MM.1S (cell line): ENCODE results near the gene PAPOLB.

Source experiments
- DNase-seq: peaks from one replicate; pipeline ENCODE4 v3.0.0-alpha.2; 2015
- H2AFZ ChIP-seq: fragments of 300-600 bp; sonication (generic); 2 replicates; pipeline ENCODE4 v1.6.0; 2016; ENCODE audit warnings: antibody characterized with exemption, low read length
- H3F3A ChIP-seq: fragments of 300-600 bp; sonication (generic); 2 replicates; pipeline ENCODE4 v1.6.1; 2016; ENCODE audit warnings: mild to moderate bottlenecking, antibody characterized with exemption, low read length, moderate library complexity, mixed read lengths; ENCODE audit not compliant: insufficient read depth
- H3K27ac ChIP-seq: fragments of 300-600 bp; sonication (generic); 2 replicates; pipeline ENCODE4 v1.5.1; 2016; ENCODE audit warnings: mild to moderate bottlenecking, low read length
- H3K27me3 ChIP-seq: fragments of 300-600 bp; sonication (generic); replicated peaks from 2 replicates; pipeline ENCODE4 v1.6.0; 2016; ENCODE audit warnings: low read length; ENCODE audit not compliant: insufficient read depth
- H3K36me3 ChIP-seq: fragments of 300-600 bp; sonication (generic); replicated peaks from 2 replicates; pipeline ENCODE4 v1.6.1; 2016; ENCODE audit warnings: mild to moderate bottlenecking, low read length, mixed read lengths; ENCODE audit not compliant: insufficient read depth
- H3K4me1 ChIP-seq: fragments of 300-600 bp; sonication (generic); 2 replicates; pipeline ENCODE4 v1.6.1; 2016; ENCODE audit warnings: low read length, mixed read lengths
- H3K4me2 ChIP-seq: fragments of 300-600 bp; sonication (generic); 2 replicates; pipeline ENCODE4 v1.6.0; 2016; ENCODE audit warnings: low read depth, low read length
- H3K4me3 ChIP-seq: fragments of 300-600 bp; sonication (generic); 2 replicates; pipeline ENCODE4 v1.5.1; 2016; ENCODE audit warnings: low read length, mixed read lengths
- H3K79me2 ChIP-seq: fragments of 300-600 bp; sonication (generic); 2 replicates; pipeline ENCODE4 v1.6.1; 2016; ENCODE audit warnings: mixed run types, low read length, mixed read lengths
- H3K9ac ChIP-seq: fragments of 300-600 bp; sonication (generic); 2 replicates; pipeline ENCODE4 v1.6.1; 2016; ENCODE audit warnings: low read length, mixed read lengths
- H3K9me2 ChIP-seq: fragments of 300-600 bp; sonication (generic); replicated peaks from 2 replicates; pipeline ENCODE4 v1.6.1; 2016; ENCODE audit warnings: mild to moderate bottlenecking, low read length, mixed read lengths; ENCODE audit not compliant: insufficient read depth
- H3K9me3 ChIP-seq: fragments of 300-600 bp; sonication (generic); replicated peaks from 2 replicates; pipeline ENCODE4 v1.6.1; 2016; ENCODE audit warnings: mild to moderate bottlenecking, low read length, mixed read lengths; ENCODE audit not compliant: insufficient read depth
- H4K20me1 ChIP-seq: fragments of 300-600 bp; sonication (generic); 2 replicates; pipeline ENCODE4 v1.6.1; 2016; ENCODE audit warnings: mild to moderate bottlenecking, low read length, moderate library complexity, mixed read lengths; ENCODE audit not compliant: insufficient read depth
- CTCF ChIP-seq: fragments of 300-600 bp; sonication (generic); IDR thresholded peaks from 2 replicates; pipeline ENCODE4 v1.5.1; 2016; ENCODE audit warnings: antibody characterized with exemption, low read length, mixed read lengths
- EZH2 ChIP-seq: fragments of 300-600 bp; sonication (generic); optimal IDR thresholded peaks from 2 replicates; pipeline ENCODE3; 2017; ENCODE audit warnings: low read depth, mild to moderate bottlenecking, antibody characterized with exemption, low read length, mixed read lengths
- EZH2phosphoT487 ChIP-seq: fragments of 300-600 bp; sonication (generic); IDR thresholded peaks from 2 replicates; pipeline ENCODE4 v1.6.1; 2018; ENCODE audit warnings: antibody characterized with exemption, low read length

Gene PAPOLB

DNA sequence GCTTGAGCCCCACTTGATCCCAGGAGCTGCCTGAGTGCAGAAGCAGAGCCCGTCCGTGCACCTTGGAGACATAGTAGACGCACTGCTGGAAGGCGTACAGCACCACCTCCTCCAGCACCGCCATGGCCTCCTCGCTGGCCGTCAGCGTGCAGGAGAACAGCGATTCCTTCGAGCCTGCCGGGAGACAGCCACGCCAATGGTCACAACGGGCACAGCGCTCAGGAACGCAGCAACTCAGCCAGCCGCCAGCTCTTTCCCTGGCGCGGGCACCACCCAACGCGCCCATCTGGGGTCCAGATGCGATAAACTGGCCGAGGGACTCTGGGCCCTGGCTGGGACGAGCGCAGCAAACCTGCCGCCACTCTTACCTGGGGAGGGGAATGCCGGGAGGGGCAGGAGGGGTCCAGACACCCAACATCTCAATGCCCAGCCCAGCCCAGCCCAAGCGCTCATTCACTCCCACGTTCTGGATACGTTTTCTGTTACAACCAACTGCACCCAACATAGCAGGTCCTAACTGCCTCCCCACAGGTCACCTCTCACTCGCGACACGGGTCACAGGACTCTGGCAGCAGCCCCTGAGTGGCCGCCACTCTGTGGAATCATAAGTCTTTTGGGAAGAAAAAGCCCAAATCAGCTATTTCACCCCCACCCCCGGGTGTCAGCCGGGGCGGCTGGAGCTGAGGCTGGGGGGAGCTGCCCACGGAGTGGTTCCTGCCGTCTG lies 44.5 kb downstream of the PAPOLB start:
- Histone ChIP-seq H3K4me1 (no peaks in the 10 kb centered on the region), H3K27ac (no peak overlapping the region), H3K9ac (no peak overlapping the region), H3K9me3 (no peaks in the 10 kb centered on the region), H3K79me2 (no peaks in the 10 kb centered on the region), H4K20me1 (no peaks in the 10 kb centered on the region), H2AFZ (no peak overlapping the region), H3K4me3 (no peak overlapping the region), H3K36me3 (no peaks in the 10 kb centered on the region), H3F3A (no peaks in the 10 kb centered on the region), H3K9me2 (no peaks in the 10 kb centered on the region), H3K27me3 (peaks cover 69% of the 10 kb centered on the region), H3K4me2 (no peak overlapping the region)
- no peak for TF ChIP-seq EZH2
- no peak for TF ChIP-seq EZH2phosphoT487
- no peak for TF ChIP-seq CTCF
- no peak for DNase-seq

- no peaks in the 10 kb centered on the region for H3F3A ChIP-seq
- H3K4me2 ChIP-seq: no peak overlapping the region
- no peaks in the 10 kb centered on the region for H3K79me2 ChIP-seq
- H3K9me3 ChIP-seq: no peaks in the 10 kb centered on the region
- H3K9ac ChIP-seq: no peak overlapping the region
- no peaks in the 10 kb centered on the region for H4K20me1 ChIP-seq
- DNase-seq: no peak
- no peaks in the 10 kb centered on the region for H3K9me2 ChIP-seq
- peaks cover 69% of the 10 kb centered on the region for H3K27me3 ChIP-seq
- no peak overlapping the region for H3K27ac ChIP-seq
- no peak overlapping the region for H3K4me3 ChIP-seq
- no peaks in the 10 kb centered on the region for H3K36me3 ChIP-seq
- no peaks in the 10 kb centered on the region for H3K4me1 ChIP-seq
- no peak overlapping the region for H2AFZ ChIP-seq
- TF ChIP-seq EZH2 (no peak), CTCF (no peak)
Observed at GRCh38 chr7:4816419-4817080, 45.3 kb downstream of the PAPOLB start.

DNA sequence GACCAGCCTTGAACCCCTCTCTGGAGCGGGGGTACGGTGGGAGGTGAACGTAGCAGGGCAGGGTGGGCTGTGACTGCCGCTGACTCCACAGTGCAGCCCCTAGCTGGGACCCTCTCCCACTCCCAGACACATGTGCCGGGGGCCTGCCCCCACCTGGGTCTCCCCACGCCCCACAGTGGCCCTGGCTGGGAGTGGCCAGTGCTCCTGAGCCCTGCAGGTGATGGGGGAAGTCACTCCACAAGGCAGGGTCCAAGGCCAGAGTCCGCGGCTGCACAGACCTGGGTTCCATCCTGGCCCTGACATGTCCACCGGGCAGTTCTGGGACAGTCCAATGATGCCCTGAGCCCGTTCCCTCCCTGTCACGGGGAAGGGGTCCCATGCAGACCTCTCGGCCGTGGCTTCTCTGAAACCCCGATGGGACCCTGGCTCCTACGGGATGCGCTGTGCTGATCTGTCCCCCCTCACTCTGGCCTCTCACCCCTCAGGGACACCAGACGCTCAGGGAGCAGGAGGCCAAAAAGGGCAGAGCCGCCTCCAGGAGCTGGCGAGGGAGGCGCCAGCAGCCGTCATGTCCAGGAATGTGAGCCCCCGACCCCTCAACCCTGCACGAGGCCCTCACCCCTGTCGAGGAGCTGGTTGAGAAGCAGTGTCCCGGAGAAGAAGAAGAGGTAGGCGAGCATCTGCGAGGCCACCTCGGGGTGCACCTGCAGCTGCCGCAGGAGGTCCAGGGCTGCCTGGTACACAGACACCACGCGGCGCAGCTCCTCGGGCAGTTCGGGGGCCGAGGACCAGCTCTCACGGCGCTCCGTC lies 46.0 kb downstream of the PAPOLB start:
- Histone ChIP-seq H3K27me3 (peaks cover 66% of the 10 kb centered on the region), H2AFZ (no peak overlapping the region), H4K20me1 (no peaks in the 10 kb centered on the region), H3K9me3 (no peaks in the 10 kb centered on the region), H3K79me2 (no peaks in the 10 kb centered on the region), H3K4me2 (no peak overlapping the region), H3K4me1 (no peaks in the 10 kb centered on the region), H3K9me2 (no peaks in the 10 kb centered on the region), H3K4me3 (no peak overlapping the region), H3K9ac (no peak overlapping the region), H3K27ac (no peak overlapping the region), H3F3A (no peaks in the 10 kb centered on the region), H3K36me3 (no peaks in the 10 kb centered on the region)
- no peak for DNase-seq
- TF ChIP-seq CTCF (no peak), EZH2phosphoT487 (no peak), EZH2 (no peak)
